HG03378 (cell line): ENCODE results near the gene HLA-DQB1.
"Not testable (repeated sequence)": the region's sequence is repeated elsewhere in the genome, so short reads cannot be mapped to it uniquely, and the experiment has no call there.

Experiments
- ATAC-seq: cut with Tn5 transposase; IDR thresholded peaks from one replicate; pipeline ENCODE4 v1.9.1; 2021; ENCODE audit warnings: mild to moderate bottlenecking, moderate library complexity; ENCODE audit not compliant: unreplicated experiment

HLA-DQB1 gene

DNA sequence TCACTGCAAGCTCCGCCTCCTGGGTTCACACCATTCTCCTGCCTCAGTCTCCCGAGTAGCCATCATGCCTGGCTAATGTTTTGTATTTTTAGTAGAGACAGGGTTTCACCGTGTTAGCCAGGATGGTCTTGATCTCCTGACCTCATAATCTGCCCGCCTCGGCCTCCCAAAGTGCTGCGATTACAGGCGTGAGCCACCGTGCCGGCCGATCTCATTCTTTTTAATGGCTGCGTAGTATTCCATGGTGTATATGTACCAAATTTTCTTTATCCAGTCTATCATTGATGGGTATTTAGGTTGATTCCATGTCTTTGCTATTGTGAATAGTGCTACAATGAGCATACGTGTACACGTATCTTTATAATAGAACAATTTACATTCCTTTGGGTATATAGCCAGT lies 36.7 kb downstream of the HLA-DQB1 start:
- not testable (repeated sequence) for ATAC-seq

DNA sequence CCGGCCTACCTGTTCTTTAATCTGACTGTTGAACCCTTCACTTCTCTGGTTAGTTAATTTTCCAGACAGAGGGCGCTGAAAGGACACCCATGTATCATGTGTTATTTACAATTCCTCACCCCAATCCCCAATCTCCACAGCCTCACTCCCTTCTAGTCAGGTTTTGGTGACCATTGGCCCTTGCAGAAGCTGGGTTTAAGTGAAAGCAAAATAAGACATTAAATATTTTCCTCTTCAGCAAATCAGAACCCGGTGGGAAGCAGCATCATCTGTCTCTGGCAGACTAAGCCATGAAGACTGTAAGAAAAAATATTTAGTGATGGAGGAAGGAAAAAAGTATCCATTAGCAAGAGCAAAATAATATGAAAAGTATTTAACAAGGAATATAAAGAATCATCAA lies 38.6 kb downstream of the HLA-DQB1 start:
- no peak for ATAC-seq

DNA sequence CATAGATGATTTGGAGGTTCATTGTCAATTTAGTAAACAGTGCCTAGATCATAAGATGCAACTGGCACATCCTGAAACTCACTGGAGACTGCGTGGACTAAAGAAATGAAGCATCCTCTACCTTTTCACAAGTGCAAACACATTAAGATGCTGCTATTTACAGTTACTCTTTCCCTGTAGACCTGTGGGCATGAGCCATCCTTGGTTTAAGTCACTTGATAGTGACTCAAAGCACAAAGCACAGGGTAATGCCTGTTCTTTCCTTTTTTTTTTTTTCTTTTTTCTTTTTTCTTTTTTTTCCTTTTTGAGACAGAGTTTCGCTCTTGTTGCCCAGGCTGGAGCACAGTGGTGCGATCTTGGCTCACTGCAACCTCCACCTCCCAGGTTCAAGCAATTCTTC lies 39.2 kb downstream of the HLA-DQB1 start:
- ATAC-seq, result no peak

- ATAC-seq, result no peak
These were observed 41.3 kb downstream of the HLA-DQB1 start for GRCh38 chr6:32625137-32625536.

GRCh38 chr6:32624565-32624964 lies 41.9 kb downstream of the HLA-DQB1 start:
- no peak for ATAC-seq

- ATAC-seq, result no peak
These were observed 42.8 kb downstream of the HLA-DQB1 start for GRCh38 chr6:32623693-32624092.

- ATAC-seq, result peak; percentile 69
These were observed 43.7 kb downstream of the HLA-DQB1 start for GRCh38 chr6:32622545-32623401.

DNA sequence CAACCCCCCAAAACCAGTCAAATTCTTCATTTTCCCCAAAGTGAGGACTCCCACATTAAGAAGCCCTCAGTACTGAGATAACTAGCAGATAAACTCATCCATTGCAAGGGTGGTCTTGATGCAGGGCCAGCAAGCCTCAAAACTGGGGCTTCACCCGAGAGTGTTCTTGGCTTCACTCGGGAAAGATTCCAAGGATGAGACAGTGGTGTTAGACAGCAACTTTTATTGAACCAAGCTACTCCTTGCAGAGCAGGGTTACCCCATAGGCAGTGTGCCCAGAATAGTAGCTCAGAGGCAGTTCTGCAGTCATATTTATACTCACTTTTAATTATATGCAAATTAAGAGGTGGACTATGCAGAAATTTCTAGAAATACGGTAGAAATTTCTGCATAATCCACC lies 45.1 kb downstream of the HLA-DQB1 start:
- no peak for ATAC-seq

- ATAC-seq, result no peak
These were observed 48.7 kb downstream of the HLA-DQB1 start for GRCh38 chr6:32617751-32618150.

DNA sequence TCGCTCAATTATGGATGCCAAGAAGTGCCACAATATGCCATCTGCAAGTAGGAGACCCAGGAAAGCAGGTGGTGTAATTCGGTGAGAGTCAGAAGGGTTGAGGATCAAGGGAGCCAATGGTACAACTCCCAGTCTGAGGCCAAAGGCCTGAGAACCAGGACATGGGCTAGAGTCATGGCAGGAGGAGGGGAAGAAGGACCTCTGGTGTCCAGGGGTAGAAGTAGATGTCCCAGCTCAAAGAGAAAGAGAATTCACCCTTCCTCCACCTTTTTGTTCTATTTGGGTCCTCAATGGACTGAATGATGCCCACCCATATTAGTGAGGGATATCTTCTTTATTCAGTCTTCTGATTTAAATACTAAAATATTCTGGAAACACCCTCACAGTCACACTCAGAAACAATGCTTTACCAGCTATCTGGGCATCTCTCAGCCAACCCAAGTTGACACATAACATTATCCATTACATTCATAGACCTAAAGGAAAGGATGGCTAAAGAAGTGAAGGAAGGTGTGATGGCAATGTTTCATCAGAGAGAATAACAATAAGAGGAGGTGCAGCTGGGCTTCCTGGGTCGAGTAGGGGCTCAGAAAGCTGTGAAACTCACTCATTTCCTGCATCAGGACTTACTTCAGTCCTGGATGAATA lies 50.4 kb downstream of the HLA-DQB1 start:
- ATAC-seq, result no peak

- ATAC-seq, result no peak
These were observed 51.9 kb downstream of the HLA-DQB1 start for GRCh38 chr6:32614366-32615081.

DNA sequence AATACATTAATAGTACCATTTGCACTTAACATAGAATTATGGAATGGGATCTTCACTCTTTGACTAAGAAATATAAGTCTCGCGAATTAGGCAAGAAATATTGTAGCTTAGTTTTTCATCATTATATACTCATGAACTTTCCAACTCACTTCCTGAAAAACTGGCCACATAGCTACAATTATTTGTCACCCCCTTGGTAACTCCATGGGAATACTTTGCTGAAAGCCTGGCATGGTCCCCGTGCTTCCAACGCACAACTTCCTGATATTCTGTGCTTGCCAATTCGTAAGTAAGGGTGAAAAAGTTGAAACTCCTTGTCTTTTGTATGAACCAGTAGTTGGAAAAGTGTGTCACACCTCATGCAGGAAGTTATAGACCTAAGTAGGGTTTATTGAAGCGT lies 53.0 kb downstream of the HLA-DQB1 start:
- no peak for ATAC-seq

- ATAC-seq, result no peak
These were observed 55.7 kb downstream of the HLA-DQB1 start for GRCh38 chr6:32610682-32611296.

- ATAC-seq, result peak; percentile 83
These were observed 56.5 kb downstream of the HLA-DQB1 start for GRCh38 chr6:32609731-32610640.
